PC-3 (cell line): ENCODE measurements around the gene XPC.

ENCODE experiments used
- CTCF ChIP-seq: fragments of 300-600 bp; sonication (generic); conservative IDR thresholded peaks from 2 replicates; pipeline ENCODE4 v1.5.1; 2017; ENCODE audit warnings: antibody characterized with exemption, low read depth, mild to moderate bottlenecking, low read length
- EZH2phosphoT487 ChIP-seq: fragments of 300-600 bp; sonication (generic); IDR thresholded peaks from 2 replicates; pipeline ENCODE4 v1.6.1; 2018; ENCODE audit warnings: mild to moderate bottlenecking, antibody characterized with exemption, low read length, borderline replicate concordance

- TF ChIP-seq EZH2phosphoT487 (no peak), CTCF (no peak)
These were observed 21.9 kb upstream of the XPC start for GRCh38 chr3:14200276-14200675.
